GM18868 (cell line): ENCODE measurements around the gene SUPT6H.

Experiments
- ATAC-seq: cut with Tn5 transposase; IDR thresholded peaks from one replicate; pipeline ENCODE4 v1.9.1; 2021; ENCODE audit warnings: mild to moderate bottlenecking, moderate library complexity; ENCODE audit not compliant: unreplicated experiment

The SUPT6H gene

GRCh38 chr17:28747801-28748750, 86.1 kb downstream of the SUPT6H start:
- no peak for ATAC-seq

- no peak for ATAC-seq
Observed at GRCh38 chr17:28748852-28749515, 87.0 kb downstream of the SUPT6H start.

- ATAC-seq, result no peak
Observed at GRCh38 chr17:28749516-28750177, 87.6 kb downstream of the SUPT6H start.

GRCh38 chr17:28750178-28751047, 88.4 kb downstream of the SUPT6H start:
- ATAC-seq, result peak; percentile 70

- no peak for ATAC-seq
Observed at GRCh38 chr17:28751600-28752366, 89.8 kb downstream of the SUPT6H start.
